Breast epithelium (tissue), 4 donors: ENCODE measurements around the gene PLXNA2. TPM values are rescaled to one million over a fixed set of nuclear protein-coding genes. Genes with fewer than 3 reads are reported as not detected.

ENCODE experiments used
- DNase-seq, 2 donors: peaks; one replicate each; pipeline ENCODE4 v3.0.0-alpha.2; 2019; ENCODE audit warnings: low spot score in 2 of 2
- H3K27ac ChIP-seq, 2 donors: fragments of 200-600 bp; sonication (generic) in 1 of 2; one replicate each; pipeline ENCODE4 v1.5.1; 2016 to 2019; ENCODE audit warnings: mild to moderate bottlenecking in 1 of 2
- H3K27me3 ChIP-seq, 2 donors: fragments of 200-600 bp; sonication (generic) in 1 of 2; one replicate each; pipeline versions ENCODE4 v1.5.1 to v1.6.0; 2017 to 2019; ENCODE audit warnings: control low read depth in 1 of 2, mild to moderate bottlenecking in 1 of 2
- H3K36me3 ChIP-seq: fragments of 200-600 bp; one replicate; pipeline ENCODE4 v1.5.1; 2019
- H3K4me1 ChIP-seq, 2 donors: fragments of 200-600 bp; sonication (generic); one replicate each; pipeline ENCODE4 v1.5.1; 2016 to 2019; ENCODE audit warnings: control low read depth in 1 of 2
- H3K4me3 ChIP-seq, 3 donors: fragments of 200-600 bp; sonication (generic); 1 replicate in 2 of 3; 2 replicates in 1 of 3; pipeline ENCODE4 v1.5.1; 2016 to 2019; ENCODE audit warnings: mild to moderate bottlenecking in 3 of 3, moderate library complexity in 2 of 3
- H3K9me3 ChIP-seq, 2 donors: fragments of 200-600 bp; sonication (generic) in 1 of 2; one replicate each; pipeline ENCODE4 v1.5.1; 2016 to 2019; ENCODE audit warnings: control low read depth in 1 of 2
- POLR2A ChIP-seq: fragments of 450-650 bp; IDR thresholded peaks from one replicate; pipeline ENCODE4 v1.6.1; 2016; ENCODE audit warnings: antibody characterized with exemption, mild to moderate bottlenecking, moderate library complexity
- POLR2AphosphoS5 ChIP-seq, 3 donors: sonication (generic); formaldehyde crosslinking; IDR thresholded peaks; one replicate each; pipeline ENCODE4 v1.6.1; 2017; ENCODE audit warnings: antibody characterized with exemption in 3 of 3
- intact Hi-C: fragments of 100-400 bp; cut with DNase I; formaldehyde crosslinking; loops from one replicate; pipeline ENCODE4 v1.15.1; 2023; ENCODE audit warnings: low total_unique reads
- total RNA-seq, 3 donors: library from RNA; depleted of rRNA; stranded (reverse); fragments of >200 nt; gene quantifications; one replicate each; pipeline ENCODE4 v1.1.0, GENCODE V29; 2016
- TF ChIP-seq, protein P1 (sequence below), 3 donors: fragments of 450-650 bp; IDR thresholded peaks; one replicate each; pipeline ENCODE4 v1.5.1; 2016 to 2017; ENCODE audit warnings: antibody characterized with exemption in 3 of 3, mild to moderate bottlenecking in 3 of 3, moderate library complexity in 3 of 3

PLXNA2 gene
- total RNA-seq, 3 donors from 2014 or later, result 11.3 to 18.2 (median 11.5) TPM

DNA sequence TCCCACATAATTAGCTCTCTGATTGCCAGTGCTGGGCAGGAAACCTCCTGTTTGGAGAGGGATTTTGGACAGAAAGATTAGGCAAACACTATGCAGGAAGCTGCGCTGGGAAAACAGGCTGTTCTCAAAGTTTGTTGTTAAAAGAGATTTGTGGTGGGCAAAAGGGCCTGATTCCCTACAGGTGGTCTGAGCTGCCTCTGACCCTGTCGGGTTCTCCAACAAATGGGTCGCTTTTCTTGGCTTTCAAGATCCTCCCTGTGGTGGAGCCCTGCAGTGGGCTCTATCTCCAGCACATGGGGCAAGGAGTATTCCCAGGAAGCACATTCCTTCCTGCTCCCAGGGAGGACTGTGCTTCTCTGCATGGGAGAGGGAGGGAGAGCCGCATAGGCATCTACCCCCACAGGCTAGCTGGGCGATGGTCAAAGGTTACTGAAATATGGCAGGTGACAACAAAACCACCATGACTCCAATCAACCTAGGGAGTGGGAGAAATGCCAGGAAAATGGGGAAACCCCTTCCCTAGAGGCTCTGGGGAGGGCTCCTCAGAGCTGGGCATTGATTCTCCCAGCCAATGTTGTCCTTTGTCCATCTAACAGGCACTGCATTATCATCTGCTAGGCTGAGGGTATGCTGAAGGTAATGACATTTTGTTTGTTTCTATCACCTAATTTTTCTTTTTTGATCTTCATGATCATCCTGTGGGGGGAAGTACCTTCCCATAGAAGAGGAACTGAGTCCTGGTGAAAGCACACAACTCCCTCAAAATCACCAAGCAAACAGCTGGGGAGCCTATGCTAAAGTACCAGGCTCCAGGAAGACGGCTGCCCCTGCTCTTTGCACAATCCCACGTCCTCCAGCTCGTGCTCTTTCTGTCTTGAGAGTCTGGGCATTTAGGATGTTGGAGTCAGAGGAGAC lies 85.3 kb downstream of the PLXNA2 start:
- DNase-seq, result no peak
- TF ChIP-seq, protein P1, sequence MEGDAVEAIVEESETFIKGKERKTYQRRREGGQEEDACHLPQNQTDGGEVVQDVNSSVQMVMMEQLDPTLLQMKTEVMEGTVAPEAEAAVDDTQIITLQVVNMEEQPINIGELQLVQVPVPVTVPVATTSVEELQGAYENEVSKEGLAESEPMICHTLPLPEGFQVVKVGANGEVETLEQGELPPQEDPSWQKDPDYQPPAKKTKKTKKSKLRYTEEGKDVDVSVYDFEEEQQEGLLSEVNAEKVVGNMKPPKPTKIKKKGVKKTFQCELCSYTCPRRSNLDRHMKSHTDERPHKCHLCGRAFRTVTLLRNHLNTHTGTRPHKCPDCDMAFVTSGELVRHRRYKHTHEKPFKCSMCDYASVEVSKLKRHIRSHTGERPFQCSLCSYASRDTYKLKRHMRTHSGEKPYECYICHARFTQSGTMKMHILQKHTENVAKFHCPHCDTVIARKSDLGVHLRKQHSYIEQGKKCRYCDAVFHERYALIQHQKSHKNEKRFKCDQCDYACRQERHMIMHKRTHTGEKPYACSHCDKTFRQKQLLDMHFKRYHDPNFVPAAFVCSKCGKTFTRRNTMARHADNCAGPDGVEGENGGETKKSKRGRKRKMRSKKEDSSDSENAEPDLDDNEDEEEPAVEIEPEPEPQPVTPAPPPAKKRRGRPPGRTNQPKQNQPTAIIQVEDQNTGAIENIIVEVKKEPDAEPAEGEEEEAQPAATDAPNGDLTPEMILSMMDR (IDR thresholded peaks at IDR 0.05), result no peak
- TF ChIP-seq POLR2AphosphoS5 (IDR thresholded peaks at IDR 0.05) (no peak), POLR2A (no peak)
- Histone ChIP-seq H3K9me3 (no peaks in the 10 kb centered on the region), H3K36me3 (no peaks in the 10 kb centered on the region), H3K27me3 (no peaks in the 10 kb centered on the region), H3K27ac (no peak overlapping the region), H3K4me3 (no peak overlapping the region), H3K4me1 (no peaks in the 10 kb centered on the region)
- intact Hi-C loops, result no loop called here

DNA sequence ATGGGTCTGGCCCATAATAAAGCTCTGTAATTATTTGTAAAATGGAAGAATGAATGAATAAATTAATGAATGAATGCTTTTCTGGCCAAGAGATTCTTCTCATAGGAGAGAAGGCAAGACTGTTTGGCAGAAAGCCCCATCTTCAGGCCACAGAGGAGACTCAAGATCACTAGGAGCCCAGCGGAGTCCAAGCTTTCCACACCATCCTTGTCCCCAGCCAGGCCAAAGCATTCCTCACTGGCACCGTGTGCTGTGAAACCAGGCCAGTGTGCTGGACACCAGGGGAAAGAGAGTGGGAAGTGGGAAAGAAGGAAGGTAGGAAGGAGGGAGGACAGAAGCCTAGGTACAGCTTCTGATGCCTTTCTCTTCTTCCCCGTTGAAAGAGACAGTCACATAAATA lies 86.4 kb downstream of the PLXNA2 start:
- no peak overlapping the region for H3K4me3 ChIP-seq
- no peak for TF ChIP-seq POLR2AphosphoS5 (IDR thresholded peaks at IDR 0.05)
- TF ChIP-seq POLR2A, result no peak
- TF ChIP-seq, protein P1 (IDR thresholded peaks at IDR 0.05), result no peak
- DNase-seq, result no peak
- no peak overlapping the region for H3K27ac ChIP-seq
- no peaks in the 10 kb centered on the region for H3K27me3 ChIP-seq
- no peaks in the 10 kb centered on the region for H3K36me3 ChIP-seq
- intact Hi-C loops, result no loop called here
- H3K9me3 ChIP-seq, result no peaks in the 10 kb centered on the region
- no peaks in the 10 kb centered on the region for H3K4me1 ChIP-seq

DNA sequence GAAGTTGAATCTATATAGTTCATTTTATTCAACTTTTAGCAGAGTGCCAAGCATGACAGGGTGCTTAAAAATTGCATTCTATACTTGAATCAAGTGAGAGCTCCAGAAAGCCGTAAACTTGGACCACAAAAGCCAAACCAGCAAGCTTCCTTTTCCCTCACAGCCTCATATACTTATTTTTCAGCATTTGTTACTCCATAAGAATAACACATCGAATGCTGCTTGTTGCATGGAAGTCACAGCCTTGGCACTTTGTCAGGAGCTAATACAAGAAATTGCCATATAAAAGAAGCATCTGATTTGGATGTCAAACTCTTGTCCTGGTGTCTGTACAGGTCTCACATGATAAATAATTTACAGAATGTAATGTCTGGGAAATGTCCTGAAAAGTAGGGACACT lies 87.4 kb downstream of the PLXNA2 start:
- TF ChIP-seq POLR2AphosphoS5 (IDR thresholded peaks at IDR 0.05) (no peak), POLR2A (no peak)
- TF ChIP-seq, protein P1 (IDR thresholded peaks at IDR 0.05), result no peak
- H3K4me1 ChIP-seq, result no peaks in the 10 kb centered on the region

DNA sequence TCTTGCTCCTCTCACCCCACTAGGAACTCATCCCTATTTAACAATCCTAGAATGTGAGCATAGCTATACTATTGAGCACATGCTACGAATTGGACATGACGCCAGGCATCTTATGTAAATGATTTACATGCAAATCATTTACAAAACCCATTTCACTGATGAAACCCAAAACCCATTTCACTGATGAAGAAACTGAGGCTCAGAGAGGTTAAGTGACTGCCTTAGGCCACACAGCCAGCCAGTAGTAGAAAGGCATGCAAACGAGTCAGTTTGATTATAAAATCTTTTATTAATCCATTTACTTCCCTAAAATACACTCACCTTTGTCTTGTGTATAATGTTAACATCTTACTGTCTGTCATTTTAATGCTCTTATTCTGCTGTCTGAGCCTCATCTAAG lies 87.9 kb downstream of the PLXNA2 start:
- TF ChIP-seq POLR2A, result no peak
- TF ChIP-seq, protein P1 (IDR thresholded peaks at IDR 0.05), result no peak
- H3K4me1 ChIP-seq, result no peaks in the 10 kb centered on the region
- no peaks in the 10 kb centered on the region for H3K36me3 ChIP-seq
- H3K4me3 ChIP-seq, result no peak overlapping the region
- DNase-seq, result no peak
- H3K27ac ChIP-seq, result no peak overlapping the region
- H3K9me3 ChIP-seq, result no peaks in the 10 kb centered on the region
- H3K27me3 ChIP-seq, result no peaks in the 10 kb centered on the region
- intact Hi-C loops, result no loop called here

More for the DNA sequence above, 87.4 kb downstream of the PLXNA2 start:
- no peaks in the 10 kb centered on the region for H3K36me3 ChIP-seq
- intact Hi-C loops, result no loop called here
- H3K4me3 ChIP-seq, result no peak overlapping the region
- no peak for DNase-seq
- no peaks in the 10 kb centered on the region for H3K27me3 ChIP-seq
- H3K27ac ChIP-seq, result no peak overlapping the region
- H3K9me3 ChIP-seq, result no peaks in the 10 kb centered on the region
